HUES64 (cell line): ENCODE results near the gene TMOD1.

Source experiments
- H3K27ac ChIP-seq: 2 replicates; pipeline ENCODE4 v1.7.0; 2013; ENCODE audit warnings: low read depth, low read length, inconsistent platforms
- H3K27me3 ChIP-seq: 2 replicates; pipeline ENCODE4 v1.6.1; 2013; ENCODE audit warnings: mild to moderate bottlenecking, low read length; ENCODE audit not compliant: insufficient read depth
- H3K36me3 ChIP-seq: 2 replicates; pipeline ENCODE4 v1.6.1; 2013; ENCODE audit warnings: mild to moderate bottlenecking, low read length; ENCODE audit not compliant: insufficient read depth
- H3K4me1 ChIP-seq: 2 replicates; pipeline ENCODE4 v1.6.1; 2013; ENCODE audit warnings: mild to moderate bottlenecking, low read length, moderate library complexity; ENCODE audit not compliant: insufficient read depth
- H3K4me3 ChIP-seq: 2 replicates; pipeline ENCODE4 v1.5.1; 2013; ENCODE audit warnings: mild to moderate bottlenecking, low read length, moderate library complexity
- H3K9ac ChIP-seq: 2 replicates; pipeline ENCODE4 v1.6.1; 2013; ENCODE audit warnings: mild to moderate bottlenecking, low read depth, low read length
- H3K9me3 ChIP-seq: 2 replicates; pipeline ENCODE4 v1.6.1; 2013; ENCODE audit warnings: low read depth, low read length; ENCODE audit not compliant: insufficient read depth
- WGBS: fragments of 150-250, 120-280 bp; methylation state at CpG from one replicate; pipeline ENCODE4 v1.1.7; 2013; ENCODE audit warnings: missing lambda C conversion rate; 5-methylcytosine and 5-hydroxymethylcytosine counted together

The TMOD1 gene

GRCh38 chr9:97508852-97509251, 7.4 kb downstream of the TMOD1 start:
- no peak overlapping the region for H3K27ac ChIP-seq
- WGBS = 65% methylated on average over 4 of the region's 4 CpGs

GRCh38 chr9:97510797-97511654, 9.6 kb downstream of the TMOD1 start:
- 74% methylated on average over 10 of the region's 10 CpGs for WGBS

More at GRCh38 chr9:97508852-97509251, 7.4 kb downstream of the TMOD1 start:
- peaks cover 27% of the 10 kb centered on the region for H3K27me3 ChIP-seq
- H3K9me3 ChIP-seq = no peaks in the 10 kb centered on the region
- H3K4me1 ChIP-seq = peaks cover 4% of the 10 kb centered on the region; the same call in 1 of the 2 replicates
- no peak overlapping the region for H3K4me3 ChIP-seq
- H3K36me3 ChIP-seq = no peaks in the 10 kb centered on the region
- H3K9ac ChIP-seq = no peak overlapping the region

GRCh38 chr9:97511655-97512427, 10.4 kb downstream of the TMOD1 start:
- no peaks in the 10 kb centered on the region for H3K36me3 ChIP-seq
- 86% methylated on average over 6 of the region's 6 CpGs for WGBS
- no peak overlapping the region for H3K9ac ChIP-seq
- H3K4me1 ChIP-seq = no peaks in the 10 kb centered on the region
- H3K27ac ChIP-seq = no peak overlapping the region
- no peaks in the 10 kb centered on the region for H3K27me3 ChIP-seq
- H3K9me3 ChIP-seq = no peaks in the 10 kb centered on the region
- no peak overlapping the region for H3K4me3 ChIP-seq

More at GRCh38 chr9:97510797-97511654, 9.6 kb downstream of the TMOD1 start:
- no peaks in the 10 kb centered on the region for H3K4me1 ChIP-seq
- H3K36me3 ChIP-seq = no peaks in the 10 kb centered on the region
- no peak overlapping the region for H3K9ac ChIP-seq
- H3K27me3 ChIP-seq = peaks cover 5% of the 10 kb centered on the region; the same call in 1 of the 2 replicates
- H3K9me3 ChIP-seq = no peaks in the 10 kb centered on the region
- no peak overlapping the region for H3K27ac ChIP-seq
- H3K4me3 ChIP-seq = no peak overlapping the region

- Histone ChIP-seq H3K27ac (no peak overlapping the region), H3K9ac (no peak overlapping the region), H3K9me3 (no peaks in the 10 kb centered on the region), H3K4me1 (no peaks in the 10 kb centered on the region), H3K27me3 (no peaks in the 10 kb centered on the region), H3K36me3 (no peaks in the 10 kb centered on the region), H3K4me3 (no peak overlapping the region)
- WGBS = 93% methylated on average over 8 of the region's 8 CpGs
Observed at GRCh38 chr9:97512966-97513560, 11.6 kb downstream of the TMOD1 start.

- Histone ChIP-seq H3K9me3 (no peaks in the 10 kb centered on the region), H3K9ac (no peak overlapping the region), H3K36me3 (no peaks in the 10 kb centered on the region), H3K27ac (no peak overlapping the region), H3K4me3 (no peak overlapping the region), H3K4me1 (no peaks in the 10 kb centered on the region), H3K27me3 (no peaks in the 10 kb centered on the region)
- WGBS = 92% methylated on average over 9 of the region's 9 CpGs
Observed at GRCh38 chr9:97514531-97514930, 13.1 kb downstream of the TMOD1 start.

GRCh38 chr9:97515662-97516061, 14.2 kb downstream of the TMOD1 start:
- no peak overlapping the region for H3K4me3 ChIP-seq
- H3K27me3 ChIP-seq = no peaks in the 10 kb centered on the region
- no peak overlapping the region for H3K27ac ChIP-seq
- no peak overlapping the region for H3K9ac ChIP-seq
- no peaks in the 10 kb centered on the region for H3K4me1 ChIP-seq
- no peaks in the 10 kb centered on the region for H3K9me3 ChIP-seq
- no peaks in the 10 kb centered on the region for H3K36me3 ChIP-seq
- 78% methylated on average over 6 of the region's 6 CpGs for WGBS

- 91% methylated on average over 8 of the region's 8 CpGs for WGBS
- H3K27me3 ChIP-seq = no peaks in the 10 kb centered on the region
- no peak overlapping the region for H3K27ac ChIP-seq
- no peak overlapping the region for H3K4me3 ChIP-seq
- H3K36me3 ChIP-seq = no peaks in the 10 kb centered on the region
- H3K4me1 ChIP-seq = no peaks in the 10 kb centered on the region
- H3K9ac ChIP-seq = no peak overlapping the region
- H3K9me3 ChIP-seq = no peaks in the 10 kb centered on the region
Observed at GRCh38 chr9:97516111-97516510, 14.6 kb downstream of the TMOD1 start.

GRCh38 chr9:97517331-97518089, 16.0 kb downstream of the TMOD1 start:
- Histone ChIP-seq H3K4me3 (no peak overlapping the region), H3K4me1 (no peaks in the 10 kb centered on the region), H3K27ac (no peak overlapping the region), H3K9me3 (no peaks in the 10 kb centered on the region), H3K27me3 (no peaks in the 10 kb centered on the region), H3K9ac (no peak overlapping the region), H3K36me3 (no peaks in the 10 kb centered on the region)
- WGBS = 92% methylated on average over 14 of the region's 14 CpGs

GRCh38 chr9:97518166-97518908, 16.9 kb downstream of the TMOD1 start:
- H3K4me3 ChIP-seq = no peak overlapping the region
- H3K36me3 ChIP-seq = no peaks in the 10 kb centered on the region
- no peaks in the 10 kb centered on the region for H3K4me1 ChIP-seq
- 93% methylated on average over 9 of the region's 9 CpGs for WGBS
- H3K9ac ChIP-seq = no peak overlapping the region
- H3K27ac ChIP-seq = no peak overlapping the region
- no peaks in the 10 kb centered on the region for H3K27me3 ChIP-seq
- no peaks in the 10 kb centered on the region for H3K9me3 ChIP-seq

GRCh38 chr9:97518909-97519307, 17.4 kb downstream of the TMOD1 start:
- Histone ChIP-seq H3K27ac (no peak overlapping the region), H3K9ac (no peak overlapping the region), H3K27me3 (no peaks in the 10 kb centered on the region), H3K36me3 (no peaks in the 10 kb centered on the region), H3K4me1 (no peaks in the 10 kb centered on the region), H3K9me3 (no peaks in the 10 kb centered on the region), H3K4me3 (no peak overlapping the region)
- WGBS = 95% methylated on average over 6 of the region's 6 CpGs
